Posterior cingulate gyrus (tissue), 11 donors: Measurements from ENCODE around the gene TNFSF15.
A peak's percentile ranks its signal among the peaks of the same experiment; 100 is the strongest.
"Not testable (repeated sequence)": the region's sequence is repeated elsewhere in the genome, so short reads cannot be mapped to it uniquely, and the experiment has no call there.

Experiments
- DNase-seq, 10 donors: peaks; one replicate each; pipeline versions ENCODE4 v3.0.0 to v3.0.0-alpha.2; 2020 to 2021; ENCODE audit warnings: mixed read lengths in 3 of 10
- intact Hi-C: fragments of 100-400 bp; cut with DNase I; formaldehyde crosslinking; loops from one replicate; pipeline ENCODE4 v1.15.1; 2023

Gene TNFSF15

GRCh38 chr9:114759512-114760341 lies 46.1 kb downstream of the TNFSF15 start:
- intact Hi-C loops: no loop called here
- DNase-seq: no peak

GRCh38 chr9:114757984-114758383 lies 47.9 kb downstream of the TNFSF15 start:
- intact Hi-C loops: no loop called here
- DNase-seq: no peak

DNA sequence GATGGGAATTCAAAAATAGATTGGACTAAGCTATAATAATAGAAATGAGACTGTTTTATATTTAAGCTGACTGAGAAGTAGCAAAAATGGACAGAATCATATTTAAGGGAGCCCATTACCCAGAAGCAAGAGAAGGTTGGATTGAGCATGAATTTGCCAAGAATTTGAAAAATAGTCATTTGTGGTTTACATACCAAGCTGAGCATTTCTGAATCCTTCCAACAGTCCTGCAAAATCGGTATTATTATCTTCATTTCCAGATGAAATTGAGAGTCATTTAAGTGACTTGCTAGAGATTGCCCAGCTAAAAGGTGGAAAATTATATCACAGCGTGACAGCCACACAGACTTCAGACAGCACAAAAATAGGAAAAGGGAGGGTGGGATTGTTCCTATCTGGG lies 48.4 kb downstream of the TNFSF15 start:
- intact Hi-C loops: no loop called here

DNA sequence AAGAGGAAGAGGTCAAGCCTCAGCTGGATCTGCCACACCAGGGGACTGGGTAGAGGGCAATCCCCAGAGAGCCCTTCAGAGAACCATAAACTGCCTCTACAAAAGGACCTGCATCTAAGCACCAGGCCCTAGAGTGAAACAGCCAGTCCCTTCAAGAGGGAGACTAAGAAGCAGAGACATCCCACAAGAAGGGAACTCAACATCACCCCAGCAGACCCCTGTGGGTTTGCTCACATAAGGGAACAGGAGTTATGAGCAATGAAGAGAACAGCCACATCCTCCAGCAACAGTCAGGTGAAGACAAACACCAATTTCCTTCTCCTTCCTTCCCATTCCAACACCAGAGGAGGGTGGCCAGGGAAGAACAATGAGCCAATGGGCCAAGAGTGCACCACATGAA lies 48.9 kb downstream of the TNFSF15 start:
- DNase-seq: no peak
- intact Hi-C loops: no loop called here

More for the DNA sequence above, 48.4 kb downstream of the TNFSF15 start:
- no peak for DNase-seq

DNA sequence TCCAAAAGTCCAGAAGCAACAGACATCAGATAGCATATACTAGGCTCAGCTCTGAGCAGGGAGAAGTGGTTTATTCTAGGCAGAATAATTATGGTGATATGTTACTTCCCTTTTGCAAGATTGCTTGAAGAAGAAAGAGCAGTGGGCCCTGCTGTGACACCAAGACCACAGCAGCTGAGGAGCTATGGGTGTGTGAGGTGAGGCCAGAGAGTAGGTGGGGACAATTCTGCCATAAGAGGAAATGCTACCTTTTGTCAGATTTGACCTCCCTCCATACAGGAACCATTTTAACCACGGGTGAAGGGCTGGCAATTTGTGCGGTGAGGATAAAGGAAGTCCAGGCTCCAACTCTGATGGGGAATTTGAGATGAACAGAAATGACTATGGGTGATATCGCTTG lies 51.3 kb downstream of the TNFSF15 start:
- intact Hi-C loops: no loop called here
- DNase-seq: no peak

DNA sequence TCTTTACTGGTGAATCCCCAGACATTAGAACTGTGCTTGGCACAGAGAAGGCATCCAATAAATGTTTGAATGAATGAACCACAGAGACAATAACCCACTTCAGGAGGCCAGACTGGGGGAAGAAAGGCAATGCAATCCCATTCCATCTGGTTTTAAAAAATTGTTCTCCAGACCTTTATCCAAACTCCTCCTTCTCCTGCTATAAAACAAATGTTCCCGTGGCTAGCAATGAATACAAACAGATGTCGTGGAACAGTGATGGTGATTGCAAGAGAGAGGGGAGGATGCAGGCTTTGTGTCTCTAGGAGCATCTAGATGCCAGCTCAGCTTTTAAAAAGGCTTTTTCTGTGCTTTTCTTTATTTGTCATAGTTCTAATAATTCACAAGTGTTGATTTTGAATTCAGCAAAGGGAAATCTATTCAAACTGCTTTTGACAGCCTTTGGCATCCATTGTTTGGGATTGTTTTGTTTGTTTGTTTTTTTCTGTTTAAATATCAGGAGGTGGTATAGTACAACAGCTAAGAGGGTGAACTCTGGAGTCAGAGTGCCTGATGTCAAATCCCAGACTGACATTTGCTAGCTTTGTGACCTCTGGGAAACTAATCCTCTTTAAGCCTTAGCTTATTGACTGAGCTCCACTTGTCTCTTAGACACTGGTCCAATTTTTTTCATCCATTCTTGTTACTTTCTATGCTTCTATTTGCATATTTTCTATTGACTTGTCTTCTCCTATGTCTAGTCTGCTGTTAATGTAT lies 59.1 kb downstream of the TNFSF15 start:
- intact Hi-C loops: no loop called here
- no peak for DNase-seq

GRCh38 chr9:114745879-114746550 lies 59.8 kb downstream of the TNFSF15 start:
- intact Hi-C loops: no loop called here

DNA sequence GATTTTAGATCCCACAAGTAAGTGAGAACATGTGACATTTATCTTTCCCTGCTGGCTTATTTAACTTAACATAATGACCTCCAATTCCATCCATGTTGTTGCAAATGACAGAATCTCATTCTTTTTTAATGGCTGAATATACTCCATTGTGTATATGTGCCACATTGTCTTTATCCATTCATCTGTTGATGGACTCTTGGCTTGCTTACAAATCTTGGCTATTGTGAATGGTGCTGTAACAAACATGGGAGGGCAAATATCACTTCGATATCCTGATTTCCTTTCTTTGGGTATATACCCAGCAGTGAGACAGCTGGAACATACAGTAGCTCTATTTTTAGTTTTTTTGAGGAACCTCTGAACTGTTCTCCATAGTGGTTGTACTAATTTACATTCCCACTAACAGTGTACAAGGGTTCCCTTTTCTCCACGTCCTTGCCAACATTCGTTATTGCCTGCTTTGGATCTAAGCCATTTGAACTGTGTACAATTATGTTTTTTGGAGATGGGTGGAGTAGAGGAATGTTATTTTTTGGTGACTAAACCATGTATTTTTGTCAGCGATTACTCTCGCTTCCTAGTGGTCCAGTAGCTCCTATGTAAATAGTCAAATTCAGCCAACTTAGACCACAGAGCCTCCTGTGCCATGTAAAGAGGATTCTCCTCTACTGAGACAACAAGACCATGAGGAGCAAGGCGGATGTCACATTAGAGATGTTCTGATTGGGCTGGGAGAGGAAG lies 60.6 kb downstream of the TNFSF15 start:
- intact Hi-C loops: no loop called here
- DNase-seq: no peak

More at GRCh38 chr9:114745879-114746550, 59.8 kb downstream of the TNFSF15 start:
- peak in 1 of 10 donors; percentile 64 for DNase-seq

- intact Hi-C loops: no loop called here
- no peak for DNase-seq
Measured at GRCh38 chr9:114743446-114743845, 62.4 kb downstream of the TNFSF15 start.

GRCh38 chr9:114742947-114743346 lies 62.9 kb downstream of the TNFSF15 start:
- DNase-seq: no peak
- intact Hi-C loops: no loop called here

DNA sequence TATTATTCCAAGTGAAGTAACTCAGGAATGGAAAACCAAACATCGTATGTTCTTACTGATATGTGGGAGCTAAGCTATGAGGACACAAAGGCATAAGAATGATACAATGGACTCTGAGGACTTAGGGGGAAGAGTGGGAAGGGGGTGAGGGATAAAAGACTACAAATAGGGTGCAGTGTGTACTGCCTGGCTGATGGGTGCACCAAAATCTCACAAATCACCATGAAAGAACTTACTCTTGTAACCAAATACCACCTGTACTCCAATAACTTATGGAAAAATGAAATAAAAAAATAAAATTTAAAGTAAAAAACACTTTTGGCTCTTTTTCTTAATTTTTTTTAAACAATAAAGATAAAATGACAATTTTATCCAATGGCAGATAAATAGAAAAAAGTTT lies 64.3 kb downstream of the TNFSF15 start:
- intact Hi-C loops, DNase-seq: not testable (repeated sequence)

GRCh38 chr9:114738581-114739316 lies 67.1 kb downstream of the TNFSF15 start:
- peak in 7 of 10 donors; percentile 26 to 90 (median 61) for DNase-seq
- intact Hi-C loops: loop anchor here (1.0 to 10.0 kb wide), 3 partner anchors 173 to 786 kb away; no protein-coding TSS in a partner anchor

- DNase-seq: no peak
- intact Hi-C loops: loop anchor here (2.0 to 10.0 kb wide), 2 partner anchors 277 to 787 kb away; no protein-coding TSS in a partner anchor
Measured at GRCh38 chr9:114737847-114738246, 68.0 kb downstream of the TNFSF15 start.

- intact Hi-C loops: loop anchor here (10.0 kb wide), 1 partner anchor 788 kb away; no protein-coding TSS in a partner anchor
Measured at GRCh38 chr9:114737118-114737517, 68.7 kb downstream of the TNFSF15 start.

DNA sequence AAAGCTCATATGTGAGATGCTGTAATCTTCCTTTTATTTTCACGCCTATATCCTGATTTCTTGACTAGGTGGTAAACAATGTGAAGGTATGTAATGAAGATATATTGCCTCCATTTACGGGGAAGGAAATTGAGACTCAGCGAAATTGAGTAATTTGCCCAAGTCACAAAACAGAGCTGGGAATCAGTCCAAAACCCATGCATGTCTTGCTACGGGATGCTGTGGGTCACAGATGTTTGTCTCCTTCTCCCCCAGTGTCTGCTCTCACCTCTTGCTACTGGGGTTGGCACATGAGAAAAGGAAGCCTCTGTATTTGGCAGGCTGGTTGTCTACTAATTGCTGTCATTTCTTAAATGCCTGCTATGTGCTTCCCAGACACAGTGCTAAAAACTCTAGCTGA lies 70.1 kb downstream of the TNFSF15 start:
- DNase-seq: no peak

More at GRCh38 chr9:114737118-114737517, 68.7 kb downstream of the TNFSF15 start:
- DNase-seq: no peak

GRCh38 chr9:114735139-114735538 lies 70.7 kb downstream of the TNFSF15 start:
- intact Hi-C loops: loop anchor here (10.0 kb wide), 1 partner anchor 790 kb away; no protein-coding TSS in a partner anchor
- DNase-seq: not testable (repeated sequence)

More for the DNA sequence above, 70.1 kb downstream of the TNFSF15 start:
- intact Hi-C loops: loop anchor here (10.0 kb wide), 1 partner anchor 789 kb away; no protein-coding TSS in a partner anchor
